Liver (tissue), 9 donors: ENCODE measurements around the gene CARD19. TPM values are rescaled to one million over a fixed set of nuclear protein-coding genes. Genes with fewer than 3 reads are reported as not detected.
A peak's percentile ranks its signal among the peaks of the same experiment; 100 is the strongest.

Source experiments
- DNase-seq: peaks from one replicate; pipeline ENCODE4 v3.0.0-alpha.2; 2017; ENCODE audit warnings: low spot score
- H3K27ac ChIP-seq, 2 donors: one replicate each; pipeline ENCODE4 v1.7.0; 2013; ENCODE audit warnings: inconsistent platforms in 2 of 2, low read length in 2 of 2, control low read depth in 1 of 2, low read depth in 1 of 2, mild to moderate bottlenecking in 1 of 2
- H3K27me3 ChIP-seq, 4 donors: one replicate each; pipeline versions ENCODE4 v1.6.1 to v1.7.0; 2013; ENCODE audit warnings: low read length in 3 of 4, inconsistent platforms in 1 of 4, mild to moderate bottlenecking in 1 of 4, moderate library complexity in 1 of 4; ENCODE audit not compliant: control insufficient read depth in 4 of 4, insufficient read depth in 4 of 4
- H3K36me3 ChIP-seq, 4 donors: one replicate each; pipeline versions ENCODE4 v1.6.1 to v1.7.0; 2013; ENCODE audit warnings: low read length in 3 of 4, mild to moderate bottlenecking in 3 of 4, low read depth in 1 of 4, moderate library complexity in 1 of 4; ENCODE audit not compliant: control insufficient read depth in 4 of 4, insufficient read depth in 3 of 4
- H3K4me1 ChIP-seq, 4 donors: one replicate each; pipeline versions ENCODE4 v1.6.1 to v1.7.0; 2013; ENCODE audit warnings: low read length in 3 of 4, mild to moderate bottlenecking in 3 of 4, moderate library complexity in 1 of 4; ENCODE audit not compliant: control insufficient read depth in 4 of 4, insufficient read depth in 4 of 4
- H3K4me3 ChIP-seq, 3 donors: one replicate each; pipeline versions ENCODE4 v1.6.1 to v1.7.0; 2013; ENCODE audit warnings: low read length in 3 of 3, control low read depth in 1 of 3, low read depth in 1 of 3, mild to moderate bottlenecking in 1 of 3
- H3K9ac ChIP-seq, 2 donors: one replicate each; pipeline ENCODE4 v1.7.0; 2013; ENCODE audit warnings: low read length in 2 of 2, mild to moderate bottlenecking in 2 of 2, moderate library complexity in 2 of 2, control low read depth in 1 of 2, low read depth in 1 of 2
- H3K9me3 ChIP-seq, 4 donors: one replicate each; pipeline versions ENCODE4 v1.6.1 to v1.7.0; 2013; ENCODE audit warnings: low read length in 3 of 4; ENCODE audit not compliant: control insufficient read depth in 4 of 4
- ATF3 ChIP-seq: IDR thresholded peaks from 2 replicates; pipeline ENCODE4 v1.6.1; 2016; ENCODE audit warnings: antibody characterized with exemption
- CTCF ChIP-seq: fragments of 150-350 bp; IDR thresholded peaks from 2 replicates; pipeline ENCODE4 v1.5.1; 2017; ENCODE audit warnings: improper control_type of control experiment, low read depth, low read length; ENCODE audit not compliant: missing input control
- EGR1 ChIP-seq, 2 donors: IDR thresholded peaks; 2 replicates each; pipeline ENCODE4 v1.6.1; 2016 to 2018; ENCODE audit warnings: antibody characterized with exemption in 2 of 2, low read depth in 2 of 2
- FOXA1 ChIP-seq: IDR thresholded peaks from 2 replicates; pipeline ENCODE4 v1.6.1; 2016; ENCODE audit warnings: antibody characterized with exemption
- FOXA2 ChIP-seq: IDR thresholded peaks from 2 replicates; pipeline ENCODE4 v1.6.1; 2016; ENCODE audit warnings: antibody characterized with exemption
- GABPA ChIP-seq, 2 donors: IDR thresholded peaks in 1 of 2; conservative IDR thresholded peaks in 1 of 2; 2 replicates each; pipeline ENCODE4 v1.6.1; 2016; ENCODE audit warnings: antibody characterized with exemption in 2 of 2, mild to moderate bottlenecking in 1 of 2, moderate library complexity in 1 of 2
- HNF4A ChIP-seq, 2 donors: conservative IDR thresholded peaks; 2 replicates each; pipeline ENCODE4 v1.6.1; 2016; ENCODE audit warnings: antibody characterized with exemption in 2 of 2, mild to moderate bottlenecking in 2 of 2
- HNF4G ChIP-seq: IDR thresholded peaks from 2 replicates; pipeline ENCODE4 v1.6.1; 2016; ENCODE audit warnings: antibody characterized with exemption
- MAX ChIP-seq: IDR thresholded peaks from 2 replicates; pipeline ENCODE4 v1.6.1; 2016; ENCODE audit warnings: antibody characterized with exemption
- NR2F2 ChIP-seq: IDR thresholded peaks from 2 replicates; pipeline ENCODE4 v1.6.1; 2016; ENCODE audit warnings: antibody characterized with exemption
- RAD21 ChIP-seq, 2 donors: IDR thresholded peaks; 2 replicates each; pipeline ENCODE4 v1.6.1; 2016; ENCODE audit warnings: antibody characterized with exemption in 2 of 2, mild to moderate bottlenecking in 2 of 2
- REST ChIP-seq: IDR thresholded peaks from 2 replicates; pipeline ENCODE4 v1.6.1; 2016; ENCODE audit warnings: antibody characterized with exemption, mild to moderate bottlenecking
- RXRA ChIP-seq, 2 donors: IDR thresholded peaks; 2 replicates each; pipeline ENCODE4 v1.6.1; 2017 to 2018; ENCODE audit warnings: antibody characterized with exemption in 2 of 2, mild to moderate bottlenecking in 1 of 2
- SP1 ChIP-seq: IDR thresholded peaks from 2 replicates; pipeline ENCODE4 v1.6.1; 2018; ENCODE audit warnings: antibody characterized with exemption, mild to moderate bottlenecking
- TAF1 ChIP-seq: conservative IDR thresholded peaks from 2 replicates; pipeline ENCODE4 v1.6.1; 2016; ENCODE audit warnings: antibody characterized with exemption, mild to moderate bottlenecking
- YY1 ChIP-seq: IDR thresholded peaks from 2 replicates; pipeline ENCODE4 v1.6.1; 2016; ENCODE audit warnings: antibody characterized with exemption, mild to moderate bottlenecking
- ZBTB33 ChIP-seq: IDR thresholded peaks from 2 replicates; pipeline ENCODE4 v1.6.1; 2016; ENCODE audit warnings: antibody characterized with exemption
- WGBS: extraction: QIAGEN DNeasy Blood & Tissue Kit; methylation state at CpG from one replicate; pipeline ENCODE4 v1.1.7; 2013; 5-methylcytosine and 5-hydroxymethylcytosine counted together
- polyA plus RNA-seq, 2 donors: library from polyadenylated mRNA; stranded (reverse) in 1 of 2; unstranded in 1 of 2; fragments of 200-250 nt in 1 of 2; fragments of >200 nt in 1 of 2; fragmentation: Nextera tagmentation in 1 of 2; extraction: Ambion mirVana in 1 of 2; gene quantifications; one replicate each; pipeline versions ENCODE4 v1.2.1 to v1.2.3, GENCODE V29; 2013 to 2015
- total RNA-seq, 2 donors: library from RNA; depleted of rRNA; stranded (reverse); fragments of >200 nt; gene quantifications; one replicate each; pipeline ENCODE4 v1.2.3, GENCODE V29; 2014
- donor health status: healthy.
- donor health status: healthy.
- donor health status: healthy.
- donor health status: healthy.
- donor health status: healthy.

Gene CARD19
- total and polyA plus RNA-seq, 4 donors = 13.0 to 18.2 (median 16.3) TPM

- DNase-seq = peak; percentile 29
- peaks cover under 1 to 18% (median 4%) of the 10 kb centered on the region in 4 donors for H3K4me1 ChIP-seq
- TF ChIP-seq MAX = no peak
- no peak for TF ChIP-seq YY1
- TF ChIP-seq FOXA2 = no peak
- no peak for TF ChIP-seq HNF4A (conservative IDR thresholded peaks at IDR 0.05)
- TF ChIP-seq GABPA (IDR thresholded peaks at IDR 0.05 in 1 of 2, conservative IDR thresholded peaks at IDR 0.05 in 1 of 2) = no peak
- TF ChIP-seq FOXA1 = no peak
- TF ChIP-seq HNF4G = no peak
- TF ChIP-seq TAF1 = no peak
- TF ChIP-seq SP1 = no peak
- TF ChIP-seq REST = no peak
- TF ChIP-seq ATF3 = no peak
- TF ChIP-seq RAD21 (IDR thresholded peaks at IDR 0.05) = no peak
- H3K27me3 ChIP-seq = no peaks in the 10 kb centered on the region
- H3K4me3 ChIP-seq = no peak overlapping the region
- H3K27ac ChIP-seq = no peak overlapping the region
- peaks cover 0 to 4% (median 0%) of the 10 kb centered on the region in 4 donors for H3K36me3 ChIP-seq
- H3K9ac ChIP-seq = no peak overlapping the region
- no peaks in the 10 kb centered on the region for H3K9me3 ChIP-seq
- 79% methylated on average over 3 of the region's 3 CpGs for WGBS
Observed at GRCh38 chr9:93091453-93092081, 4.5 kb upstream of the CARD19 start.

- no peaks in the 10 kb centered on the region for H3K27me3 ChIP-seq
- H3K9ac ChIP-seq = no peak overlapping the region
- H3K9me3 ChIP-seq = no peaks in the 10 kb centered on the region
- no peak overlapping the region for H3K27ac ChIP-seq
- H3K4me3 ChIP-seq = no peak overlapping the region
- no peaks in the 10 kb centered on the region for H3K36me3 ChIP-seq
- 92% methylated on average over 7 of the region's 7 CpGs for WGBS
- peak; percentile 30 for DNase-seq
- peaks cover 6 to 26% (median 12%) of the 10 kb centered on the region in 4 donors for H3K4me1 ChIP-seq
- TF ChIP-seq EGR1 (IDR thresholded peaks at IDR 0.05; ENCODE audit: low read depth in 2 of 2) (no peak), HNF4G (no peak), YY1 (no peak), FOXA1 (no peak), MAX (no peak), HNF4A (conservative IDR thresholded peaks at IDR 0.05) (no peak), SP1 (no peak), REST (no peak), RAD21 (IDR thresholded peaks at IDR 0.05) (no peak), TAF1 (no peak), RXRA (IDR thresholded peaks at IDR 0.05) (no peak), ZBTB33 (no peak), ATF3 (no peak), GABPA (IDR thresholded peaks at IDR 0.05 in 1 of 2, conservative IDR thresholded peaks at IDR 0.05 in 1 of 2) (no peak), CTCF (no peak), NR2F2 (no peak)
Observed at GRCh38 chr9:93092251-93092991, 3.6 kb upstream of the CARD19 start.
